ENCODE results near the gene FGF7. TPM values are rescaled to one million over a fixed set of nuclear protein-coding genes. Genes with fewer than 3 reads are reported as not detected.

The FGF7 gene
- total and polyA plus RNA-seq, 9 of the 15 experiments (the other 6 are each of a cell fraction or from before 2014, with no cell fraction given), result not detected

DNA sequence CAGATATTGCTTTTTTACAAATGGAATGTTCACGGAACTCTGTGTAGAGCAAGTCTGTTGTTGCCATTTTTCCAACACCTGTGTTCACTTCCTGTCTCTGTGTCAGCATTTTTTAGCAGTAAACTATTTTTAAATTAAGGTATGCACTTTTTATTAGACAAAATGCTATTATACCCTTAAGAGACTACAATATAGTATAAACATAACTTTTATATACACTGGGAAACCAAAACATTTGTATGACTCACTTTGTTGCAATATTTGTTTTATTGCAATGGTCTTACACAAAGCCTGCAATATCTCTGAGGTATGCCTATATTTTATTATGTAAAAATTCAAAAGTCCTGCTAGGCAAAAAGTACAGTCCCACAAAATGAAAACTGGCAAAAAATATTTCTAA is 39.8 kb upstream of the FGF7 start (continued):
- TF ChIP-seq FOXP4 (CRISPR knock-in tag; IDR thresholded peaks at IDR 0.05; ENCODE audit: borderline replicate concordance) (no peak), CSDE1 (IDR thresholded peaks at IDR 0.05) (no peak), NFXL1 (CRISPR knock-in tag; IDR thresholded peaks at IDR 0.05) (no peak), HLTF (IDR thresholded peaks at IDR 0.05) (no peak), ARHGAP35 (IDR thresholded peaks at IDR 0.05; ENCODE audit: partially characterized antibody) (no peak), RBM14 (IDR thresholded peaks at IDR 0.05; ENCODE audit: borderline replicate concordance, insufficient read depth, low read depth, low read length) (no peak)
- TF ChIP-seq, protein P1, sequence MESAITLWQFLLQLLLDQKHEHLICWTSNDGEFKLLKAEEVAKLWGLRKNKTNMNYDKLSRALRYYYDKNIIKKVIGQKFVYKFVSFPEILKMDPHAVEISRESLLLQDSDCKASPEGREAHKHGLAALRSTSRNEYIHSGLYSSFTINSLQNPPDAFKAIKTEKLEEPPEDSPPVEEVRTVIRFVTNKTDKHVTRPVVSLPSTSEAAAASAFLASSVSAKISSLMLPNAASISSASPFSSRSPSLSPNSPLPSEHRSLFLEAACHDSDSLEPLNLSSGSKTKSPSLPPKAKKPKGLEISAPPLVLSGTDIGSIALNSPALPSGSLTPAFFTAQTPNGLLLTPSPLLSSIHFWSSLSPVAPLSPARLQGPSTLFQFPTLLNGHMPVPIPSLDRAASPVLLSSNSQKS (CRISPR knock-in tag; IDR thresholded peaks at IDR 0.05), result no peak

DNA sequence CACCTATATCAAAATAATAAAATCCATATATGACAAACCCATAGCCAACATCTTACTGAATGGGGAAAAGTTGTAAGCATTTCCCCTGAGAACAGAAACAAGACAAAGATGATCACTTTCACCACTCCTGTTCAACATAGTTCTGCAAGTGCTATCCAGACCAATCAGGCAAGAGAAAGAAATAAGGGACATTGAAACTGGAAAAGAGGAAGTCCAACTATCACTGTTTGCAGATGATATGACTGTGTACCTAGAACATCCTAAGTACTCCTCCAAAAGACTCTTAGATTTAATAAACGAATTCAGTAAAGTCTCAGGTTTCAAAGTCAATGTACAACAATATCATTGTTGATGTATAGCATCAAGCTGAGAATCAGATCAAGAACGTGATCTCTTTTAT is 35.6 kb upstream of the FGF7 start:
- no peak for DNase-seq (ENCODE audit: extremely low read depth in 1 of 4, low spot score in 3 of 4)
- no peak for ATAC-seq
- WGBS (ENCODE audit: insufficient coverage, low coverage, missing lambda C conversion rate), result 4% methylated on average over 2 of the region's 2 CpGs
- H3K4me3 ChIP-seq, result no peak overlapping the region
- POLR2A ChIA-PET, result no interaction called here
- no peak overlapping the region for H3K9ac ChIP-seq (ENCODE audit: insufficient read depth in 1 of 2, low read depth in 2 of 2, low read length in 2 of 2)
- H3K27ac ChIP-seq (ENCODE audit: extremely low read depth, low read depth, low read length), result no peak overlapping the region
- in situ Hi-C loops (cut with MboI) (no loop called here), intact Hi-C loops (cut with micrococcal nuclease) (no loop called here)
- H3K27me3 ChIP-seq (ENCODE audit: control insufficient read depth in 2 of 2, insufficient read depth in 2 of 2, low read length in 2 of 2), result peaks cover 0 to 2% of the 10 kb centered on the region in 2 experiments; a peak in 1 of 5 replicates
- H3K79me2 ChIP-seq (ENCODE audit: control insufficient read depth, insufficient read depth, low read length), result no peaks in the 10 kb centered on the region
- H3K4me2 ChIP-seq (ENCODE audit: insufficient read depth, low read length), result no peak overlapping the region
- H4K20me1 ChIP-seq (replicated peaks; ENCODE audit: control insufficient read depth, insufficient read depth, low read length), result no peaks in the 10 kb centered on the region
- no peaks in the 10 kb centered on the region for H3K9me1 ChIP-seq (ENCODE audit: control insufficient read depth, insufficient read depth, low read length)
- H3K36me3 ChIP-seq (ENCODE audit: control insufficient read depth, insufficient read depth, low read length), result no peaks in the 10 kb centered on the region
- FAIRE-seq, result no peak
- H3K9me3 ChIP-seq (replicated peaks; ENCODE audit: control insufficient read depth, insufficient read depth, low read depth, low read length), result no peaks in the 10 kb centered on the region
- H3K4me1 ChIP-seq (replicated peaks in 1 of 2; ENCODE audit: control insufficient read depth in 2 of 2, insufficient read depth in 2 of 2, low read length in 2 of 2), result no peaks in the 10 kb centered on the region
- H2AFZ ChIP-seq (ENCODE audit: low read depth, low read length), result no peak overlapping the region
- CTCF ChIA-PET (ENCODE audit: low intra/inter-chr PET ratio), result no interaction called here
- no TSS peak for BruUV-seq (replicated peaks)
- TF ChIP-seq SPI1 (IDR thresholded peaks at IDR 0.05; ENCODE audit: borderline replicate concordance, low read depth, low read length) (peak; percentile 96), CREBBP (IDR thresholded peaks at IDR 0.05; ENCODE audit: low read depth, low read length) (no peak), L3MBTL2 (IDR thresholded peaks at IDR 0.05) (no peak), ATF2 (CRISPR knock-in tag; IDR thresholded peaks at IDR 0.05) (no peak), RCOR1 (IDR thresholded peaks at IDR 0.05; ENCODE audit: borderline replicate concordance in 1 of 2, low read depth in 2 of 2, low read length in 2 of 2) (0 out of 4 replicates have a peak, but pooled peaks of 1 of the 2 experiments have one; percentile 12), ARID1B (IDR thresholded peaks at IDR 0.05) (0 out of 2 replicates have a peak, but pooled peaks have one; percentile 40)
